Ascending aorta (tissue), 2 donors: Measurements from ENCODE around the gene TRIM54. TPM values are rescaled to one million over a fixed set of nuclear protein-coding genes. Genes with fewer than 3 reads are reported as not detected.

Source experiments
- DNase-seq, 2 donors: peaks; one replicate each; pipeline ENCODE4 v3.0.0-alpha.2; 2019; ENCODE audit warnings: low spot score in 2 of 2
- H3K27ac ChIP-seq, 2 donors: fragments of 200-600 bp; sonication (generic); one replicate each; pipeline ENCODE4 v1.5.1; 2016 to 2017; ENCODE audit warnings: mild to moderate bottlenecking in 1 of 2
- H3K27me3 ChIP-seq: fragments of 200-600 bp; sonication (generic); one replicate; pipeline ENCODE4 v1.5.1; 2017
- H3K36me3 ChIP-seq, 2 donors: fragments of 200-600 bp; sonication (generic); one replicate each; pipeline ENCODE4 v1.5.1; 2016
- H3K4me1 ChIP-seq, 2 donors: fragments of 200-600 bp; sonication (generic); one replicate each; pipeline ENCODE4 v1.5.1; 2016 to 2017; ENCODE audit warnings: mild to moderate bottlenecking in 1 of 2
- H3K4me3 ChIP-seq, 2 donors: fragments of 200-600 bp; sonication (generic); one replicate each; pipeline ENCODE4 v1.5.1; 2016 to 2017; ENCODE audit warnings: mild to moderate bottlenecking in 1 of 2
- H3K9me3 ChIP-seq, 2 donors: fragments of 200-600 bp; sonication (generic); one replicate each; pipeline ENCODE4 v1.5.1; 2016
- intact Hi-C: fragments of 100-400 bp; cut with DNase I; formaldehyde crosslinking; loops from one replicate; pipeline ENCODE4 v1.15.1; 2023
- total RNA-seq: library from RNA; depleted of rRNA; stranded (reverse); fragments of >200 nt; gene quantifications from one replicate; pipeline ENCODE4 v1.1.0, GENCODE V29; 2016
- TF ChIP-seq, protein P1 (sequence below), 3 experiments: fragments of 200-600 bp in 2 of 3; fragments of 450-650 bp in 1 of 3; sonication (generic) in 2 of 3; IDR thresholded peaks; one replicate each; pipeline ENCODE4 v1.5.1; 2016 to 2019; ENCODE audit warnings: antibody characterized with exemption in 3 of 3, mild to moderate bottlenecking in 1 of 3, moderate library complexity in 1 of 3

The TRIM54 gene
- total RNA-seq, 1 donor from 2014 or later, result not detected

GRCh38 chr2:27250652-27251379 is 31.4 kb upstream of the TRIM54 start:
- Histone ChIP-seq H3K4me1 (peaks cover under 1 to 14% of the 10 kb centered on the region in 2 donors), H3K27ac (no peak overlapping the region), H3K27me3 (no peaks in the 10 kb centered on the region), H3K9me3 (no peaks in the 10 kb centered on the region), H3K4me3 (no peak overlapping the region), H3K36me3 (no peaks in the 10 kb centered on the region)
- TF ChIP-seq, protein P1, sequence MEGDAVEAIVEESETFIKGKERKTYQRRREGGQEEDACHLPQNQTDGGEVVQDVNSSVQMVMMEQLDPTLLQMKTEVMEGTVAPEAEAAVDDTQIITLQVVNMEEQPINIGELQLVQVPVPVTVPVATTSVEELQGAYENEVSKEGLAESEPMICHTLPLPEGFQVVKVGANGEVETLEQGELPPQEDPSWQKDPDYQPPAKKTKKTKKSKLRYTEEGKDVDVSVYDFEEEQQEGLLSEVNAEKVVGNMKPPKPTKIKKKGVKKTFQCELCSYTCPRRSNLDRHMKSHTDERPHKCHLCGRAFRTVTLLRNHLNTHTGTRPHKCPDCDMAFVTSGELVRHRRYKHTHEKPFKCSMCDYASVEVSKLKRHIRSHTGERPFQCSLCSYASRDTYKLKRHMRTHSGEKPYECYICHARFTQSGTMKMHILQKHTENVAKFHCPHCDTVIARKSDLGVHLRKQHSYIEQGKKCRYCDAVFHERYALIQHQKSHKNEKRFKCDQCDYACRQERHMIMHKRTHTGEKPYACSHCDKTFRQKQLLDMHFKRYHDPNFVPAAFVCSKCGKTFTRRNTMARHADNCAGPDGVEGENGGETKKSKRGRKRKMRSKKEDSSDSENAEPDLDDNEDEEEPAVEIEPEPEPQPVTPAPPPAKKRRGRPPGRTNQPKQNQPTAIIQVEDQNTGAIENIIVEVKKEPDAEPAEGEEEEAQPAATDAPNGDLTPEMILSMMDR (IDR thresholded peaks at IDR 0.05), result no peak
- intact Hi-C loops, result no loop called here
- no peak for DNase-seq

- H3K27me3 ChIP-seq, result no peaks in the 10 kb centered on the region
These were observed 30.5 kb upstream of the TRIM54 start for GRCh38 chr2:27251766-27252165.

DNA sequence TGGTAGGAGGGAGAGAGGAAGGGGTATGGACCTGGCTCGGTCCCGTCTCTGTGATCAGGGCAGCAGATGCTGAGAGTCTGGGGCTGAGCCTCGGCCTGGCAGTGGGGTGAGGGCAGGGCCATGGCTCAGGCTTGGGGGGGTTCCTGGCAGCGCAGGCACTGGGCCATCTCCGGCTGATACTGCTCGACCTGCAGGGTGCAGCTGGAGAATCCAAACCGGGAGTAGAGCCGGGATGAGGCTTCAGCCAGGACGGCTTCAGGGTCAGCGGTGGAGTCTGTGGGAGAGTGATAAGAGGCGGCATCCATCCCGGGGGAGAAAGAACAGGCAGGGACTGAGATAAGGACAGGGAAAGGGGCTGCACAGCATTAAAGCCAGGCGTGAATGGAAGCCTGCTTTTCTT is 27.0 kb upstream of the TRIM54 start:
- TF ChIP-seq, protein P1 (IDR thresholded peaks at IDR 0.05), result no peak
- intact Hi-C loops, result no loop called here
- no peaks in the 10 kb centered on the region for H3K27me3 ChIP-seq
- H3K9me3 ChIP-seq, result no peaks in the 10 kb centered on the region
- peak overlapping the region in 1 of 2 donors; percentile 61 for H3K27ac ChIP-seq
- no peaks in the 10 kb centered on the region for H3K36me3 ChIP-seq
- H3K4me1 ChIP-seq, result peaks cover 3 to 8% of the 10 kb centered on the region in 2 donors
- DNase-seq, result no peak
- no peak overlapping the region for H3K4me3 ChIP-seq

More at GRCh38 chr2:27251766-27252165, 30.5 kb upstream of the TRIM54 start:
- no peak overlapping the region for H3K4me3 ChIP-seq
- no peaks in the 10 kb centered on the region for H3K36me3 ChIP-seq
- TF ChIP-seq, protein P1 (IDR thresholded peaks at IDR 0.05), result no peak
- intact Hi-C loops, result no loop called here
- H3K4me1 ChIP-seq, result peaks cover 3 to 18% of the 10 kb centered on the region in 2 donors
- no peak for DNase-seq
- no peaks in the 10 kb centered on the region for H3K9me3 ChIP-seq
- no peak overlapping the region for H3K27ac ChIP-seq

DNA sequence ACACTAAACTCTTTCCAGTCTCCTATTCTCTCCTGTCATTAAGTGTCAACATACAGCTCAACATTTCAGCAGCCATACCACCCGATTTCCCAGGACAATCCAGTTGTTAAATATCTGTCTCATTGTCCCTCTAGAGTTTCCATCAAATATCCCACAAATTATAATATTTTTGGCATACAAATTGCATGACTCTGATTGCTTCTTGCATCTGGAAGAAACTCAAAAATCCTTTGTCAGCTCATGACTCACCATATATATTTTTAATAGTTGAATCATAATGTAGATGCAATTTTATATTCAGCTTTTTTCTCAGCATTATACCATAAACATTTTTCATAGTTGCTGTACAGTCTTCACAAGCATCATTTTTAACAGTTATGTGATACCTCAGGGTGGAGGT is 26.6 kb upstream of the TRIM54 start:
- H3K36me3 ChIP-seq, result no peaks in the 10 kb centered on the region
- intact Hi-C loops, result no loop called here

DNA sequence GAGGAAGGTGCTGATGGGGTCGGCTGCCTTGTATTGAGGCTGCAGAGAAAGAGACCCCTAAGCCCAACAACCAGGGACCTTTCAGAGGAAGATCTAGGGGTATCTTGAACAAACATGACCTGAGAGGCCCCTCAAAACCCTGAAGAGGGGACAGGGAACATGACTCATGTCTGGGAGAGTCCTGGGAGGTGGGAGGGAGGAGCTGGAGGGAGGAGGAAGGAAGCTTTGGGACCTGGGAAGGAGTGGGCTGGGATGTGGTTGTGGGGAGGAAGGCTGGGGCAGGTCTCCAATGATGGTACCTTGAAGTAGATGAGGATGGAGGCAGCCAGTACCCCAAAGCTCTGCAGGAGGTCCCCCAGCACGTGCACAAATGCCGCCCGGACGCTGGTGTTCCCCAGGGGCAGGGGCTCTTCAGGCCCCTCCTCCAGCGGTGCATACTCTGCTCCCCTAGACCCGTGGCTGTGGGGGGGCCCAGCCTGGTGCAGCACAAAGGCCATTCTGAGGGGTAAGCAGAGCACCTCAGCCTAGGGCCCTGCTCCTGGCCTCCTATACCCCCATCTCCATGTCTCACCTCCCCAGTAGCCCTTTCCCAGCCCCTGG is 25.3 kb upstream of the TRIM54 start:
- TF ChIP-seq, protein P1 (IDR thresholded peaks at IDR 0.05), result no peak
- no peak overlapping the region for H3K4me3 ChIP-seq
- peaks cover 3 to 8% of the 10 kb centered on the region in 2 donors for H3K4me1 ChIP-seq
- H3K27ac ChIP-seq, result no peak overlapping the region
- intact Hi-C loops, result no loop called here
- H3K9me3 ChIP-seq, result no peaks in the 10 kb centered on the region
- no peak for DNase-seq
- no peaks in the 10 kb centered on the region for H3K36me3 ChIP-seq
- H3K27me3 ChIP-seq, result no peaks in the 10 kb centered on the region

More for the DNA sequence above, 26.6 kb upstream of the TRIM54 start:
- peak overlapping the region in 1 of 2 donors; percentile 61 for H3K27ac ChIP-seq
- TF ChIP-seq, protein P1 (IDR thresholded peaks at IDR 0.05), result no peak
- DNase-seq, result no peak
- H3K4me3 ChIP-seq, result no peak overlapping the region
- no peaks in the 10 kb centered on the region for H3K27me3 ChIP-seq
- H3K4me1 ChIP-seq, result peaks cover 3 to 8% of the 10 kb centered on the region in 2 donors
- H3K9me3 ChIP-seq, result no peaks in the 10 kb centered on the region
